ENCODE results near the gene AGBL4.

GRCh38 chr1:49466961-49467360 lies 556.8 kb downstream of the AGBL4 start:
- no peak for TF ChIP-seq CTCF (IDR thresholded peaks at IDR 0.05)
- no peak for TF ChIP-seq POLR2A (IDR thresholded peaks at IDR 0.05)
